RPMI7951 (cell line): ENCODE measurements around the gene KRT3. TPM values are rescaled to one million over a fixed set of nuclear protein-coding genes. Genes with fewer than 3 reads are reported as not detected.
A peak's percentile ranks its signal among the peaks of the same experiment; 100 is the strongest.

Source experiments
- DNase-seq: peaks from one replicate; pipeline ENCODE4 v3.0.0-alpha.2; 2012; ENCODE audit warnings: low read depth
- total RNA-seq: library from RNA; depleted of rRNA; stranded (reverse); fragments of >200 nt; shearing (Covaris generic); gene quantifications from 2 replicates; pipeline ENCODE4 v1.2.3, GENCODE V29; 2014

The KRT3 gene
- total RNA-seq, 1 experiment from 2014 or later, result 0.12 TPM

GRCh38 chr12:52760623-52761022 lies 35.3 kb downstream of the KRT3 start:
- no peak for DNase-seq

GRCh38 chr12:52759695-52760094 lies 36.2 kb downstream of the KRT3 start:
- DNase-seq, result no peak

GRCh38 chr12:52759218-52759617 lies 36.7 kb downstream of the KRT3 start:
- no peak for DNase-seq

- no peak for DNase-seq
These were observed 38.3 kb downstream of the KRT3 start for GRCh38 chr12:52757449-52758176.

- no peak for DNase-seq
These were observed 39.5 kb downstream of the KRT3 start for GRCh38 chr12:52756281-52756960.

GRCh38 chr12:52755533-52755932 lies 40.4 kb downstream of the KRT3 start:
- no peak for DNase-seq

GRCh38 chr12:52754135-52754534 lies 41.8 kb downstream of the KRT3 start:
- no peak for DNase-seq

- DNase-seq, result no peak
These were observed 42.6 kb downstream of the KRT3 start for GRCh38 chr12:52753283-52753682.

GRCh38 chr12:52752516-52752915 lies 43.4 kb downstream of the KRT3 start:
- no peak for DNase-seq

- no peak for DNase-seq
These were observed 44.1 kb downstream of the KRT3 start for GRCh38 chr12:52751795-52752194.

- DNase-seq, result peak; percentile 1
These were observed 45.4 kb downstream of the KRT3 start for GRCh38 chr12:52750532-52750931.

GRCh38 chr12:52749827-52750226 lies 46.1 kb downstream of the KRT3 start:
- DNase-seq, result no peak

GRCh38 chr12:52748578-52748977 lies 47.3 kb downstream of the KRT3 start:
- no peak for DNase-seq

GRCh38 chr12:52745554-52745953 lies 50.4 kb downstream of the KRT3 start:
- DNase-seq, result no peak

- no peak for DNase-seq
These were observed 51.3 kb downstream of the KRT3 start for GRCh38 chr12:52744493-52745156.

- DNase-seq, result no peak
These were observed 53.0 kb downstream of the KRT3 start for GRCh38 chr12:52742822-52743457.

- DNase-seq, result no peak
These were observed 53.7 kb downstream of the KRT3 start for GRCh38 chr12:52742196-52742580.

- DNase-seq, result peak; percentile 49
These were observed 54.3 kb downstream of the KRT3 start for GRCh38 chr12:52741375-52742195.

- DNase-seq, result no peak
These were observed 55.3 kb downstream of the KRT3 start for GRCh38 chr12:52740584-52740983.

- no peak for DNase-seq
These were observed 56.0 kb downstream of the KRT3 start for GRCh38 chr12:52739963-52740362.
